Mononuclear cell (primary cell): Measurements from ENCODE around the gene DCAF17. TPM values are rescaled to one million over a fixed set of nuclear protein-coding genes. Genes with fewer than 3 reads are reported as not detected.
"Not testable (repeated sequence)": the region's sequence is repeated elsewhere in the genome, so short reads cannot be mapped to it uniquely, and the experiment has no call there.

ENCODE experiments used
- H3K27me3 ChIP-seq: 2 replicates; pipeline ENCODE4 v1.6.0; 2011; ENCODE audit warnings: low read length, control low read depth; ENCODE audit not compliant: insufficient read depth
- H3K4me1 ChIP-seq: 2 replicates; pipeline ENCODE4 v1.5.1; 2011; ENCODE audit warnings: mild to moderate bottlenecking, low read length, control low read depth; ENCODE audit not compliant: insufficient read depth
- H3K4me3 ChIP-seq: 2 replicates; pipeline ENCODE4 v1.5.1; 2011; ENCODE audit warnings: mild to moderate bottlenecking, low read length, moderate library complexity
- H3K9me3 ChIP-seq: 2 replicates; pipeline ENCODE4 v1.5.1; 2011; ENCODE audit warnings: low read depth, mild to moderate bottlenecking, control low read depth, low read length
- total RNA-seq: library from RNA; depleted of rRNA; stranded (reverse); fragments of >200 nt; gene quantifications from one replicate; pipeline ENCODE4 v1.2.3, GENCODE V29; 2012

The DCAF17 gene
- total RNA-seq, 1 donor: 19.5 TPM

DNA sequence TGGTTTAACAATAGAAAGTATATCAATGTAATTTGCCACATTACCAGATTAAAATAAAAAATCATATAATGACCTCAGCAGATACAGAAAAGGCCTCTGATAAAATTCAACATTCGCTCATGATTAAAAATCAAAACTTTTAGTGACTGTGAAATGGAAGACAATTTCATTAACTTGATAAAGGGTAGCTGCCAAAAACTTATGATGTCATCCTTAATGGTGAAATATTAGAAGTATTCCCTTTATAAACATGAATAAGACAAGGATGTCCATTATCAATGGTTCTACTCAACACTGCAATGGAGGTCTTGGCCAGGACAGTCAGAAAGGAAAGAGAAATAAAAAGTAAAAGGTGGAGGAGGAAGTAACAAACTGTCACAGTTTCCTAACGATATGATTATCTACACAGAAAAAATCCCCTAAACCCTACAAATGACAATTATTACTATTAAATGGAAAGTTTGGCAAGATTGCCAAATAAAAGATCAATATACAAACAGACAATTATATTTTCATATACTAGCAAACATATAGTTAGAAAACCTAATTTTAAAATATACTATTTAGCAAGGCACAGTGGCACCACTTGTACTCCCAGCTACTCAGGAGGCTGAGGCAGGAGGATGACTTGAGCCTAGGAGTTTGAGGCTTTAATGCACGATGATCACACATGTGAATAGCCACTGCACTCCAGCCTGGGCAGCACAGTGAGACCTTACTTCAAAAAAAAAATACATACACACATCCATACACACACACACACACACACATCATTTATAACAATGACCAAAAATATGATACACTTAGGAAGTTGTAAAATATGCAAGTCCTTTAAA is 13.1 kb upstream of the DCAF17 start:
- Histone ChIP-seq H3K4me3 (no peak overlapping the region), H3K4me1 (peaks cover 4% of the 10 kb centered on the region), H3K27me3 (no peaks in the 10 kb centered on the region), H3K9me3 (peaks cover 17% of the 10 kb centered on the region)

GRCh38 chr2:171422710-171423495 is 11.1 kb upstream of the DCAF17 start:
- not testable (repeated sequence) for H3K4me1 ChIP-seq, H3K27me3 ChIP-seq, H3K4me3 ChIP-seq
- H3K9me3 ChIP-seq: peaks cover 17% of the 10 kb centered on the region

DNA sequence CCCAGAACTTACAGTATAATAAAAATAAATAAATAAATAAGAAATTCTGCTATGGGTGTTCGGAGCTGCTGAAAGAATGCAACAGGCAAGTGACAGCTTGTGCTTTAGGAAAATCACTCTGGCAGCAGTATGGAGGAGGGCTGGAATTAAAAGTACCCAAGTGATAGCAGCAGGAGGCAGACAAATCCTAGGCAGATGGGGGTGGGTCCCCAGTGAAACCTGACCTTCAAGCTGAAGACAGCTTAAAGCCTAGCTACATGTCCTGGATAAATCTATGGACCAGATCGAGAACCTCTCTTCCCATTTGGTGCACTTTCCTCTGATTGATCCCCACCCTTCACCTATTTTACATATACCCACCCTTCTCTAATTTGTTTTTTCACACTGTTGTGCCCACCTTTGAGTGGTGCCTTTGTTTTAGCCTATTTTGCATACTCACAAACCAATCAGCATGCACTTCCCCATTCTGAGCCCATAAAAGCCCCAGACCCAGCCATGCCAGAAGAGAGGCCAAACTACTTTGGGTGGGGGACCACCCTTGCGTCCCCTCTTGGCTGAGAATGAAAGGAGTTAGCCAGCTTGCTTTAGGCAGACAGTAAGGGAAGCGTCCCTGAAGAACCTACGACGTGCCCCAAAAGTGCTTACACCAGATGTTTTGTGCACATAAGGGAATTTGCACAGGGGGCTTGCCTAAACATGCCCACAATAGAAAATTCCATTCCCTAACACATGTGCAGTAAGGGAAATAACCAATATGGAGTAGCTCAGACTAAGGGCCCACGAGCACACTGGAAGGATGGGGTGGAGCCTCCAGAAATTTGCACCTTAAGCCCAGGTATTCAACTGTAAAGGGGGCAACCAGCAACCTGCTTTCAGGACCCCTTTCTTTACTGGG is 3.3 kb upstream of the DCAF17 start:
- Histone ChIP-seq H3K4me1 (peaks cover 15% of the 10 kb centered on the region), H3K27me3 (no peaks in the 10 kb centered on the region), H3K4me3 (no peak overlapping the region), H3K9me3 (no peaks in the 10 kb centered on the region)

- H3K27me3 ChIP-seq: no peaks in the 10 kb centered on the region
- H3K4me3 ChIP-seq: no peak overlapping the region
- no peaks in the 10 kb centered on the region for H3K9me3 ChIP-seq
- H3K4me1 ChIP-seq: peaks cover 15% of the 10 kb centered on the region
These were observed 2.3 kb upstream of the DCAF17 start for GRCh38 chr2:171431677-171432167.

DNA sequence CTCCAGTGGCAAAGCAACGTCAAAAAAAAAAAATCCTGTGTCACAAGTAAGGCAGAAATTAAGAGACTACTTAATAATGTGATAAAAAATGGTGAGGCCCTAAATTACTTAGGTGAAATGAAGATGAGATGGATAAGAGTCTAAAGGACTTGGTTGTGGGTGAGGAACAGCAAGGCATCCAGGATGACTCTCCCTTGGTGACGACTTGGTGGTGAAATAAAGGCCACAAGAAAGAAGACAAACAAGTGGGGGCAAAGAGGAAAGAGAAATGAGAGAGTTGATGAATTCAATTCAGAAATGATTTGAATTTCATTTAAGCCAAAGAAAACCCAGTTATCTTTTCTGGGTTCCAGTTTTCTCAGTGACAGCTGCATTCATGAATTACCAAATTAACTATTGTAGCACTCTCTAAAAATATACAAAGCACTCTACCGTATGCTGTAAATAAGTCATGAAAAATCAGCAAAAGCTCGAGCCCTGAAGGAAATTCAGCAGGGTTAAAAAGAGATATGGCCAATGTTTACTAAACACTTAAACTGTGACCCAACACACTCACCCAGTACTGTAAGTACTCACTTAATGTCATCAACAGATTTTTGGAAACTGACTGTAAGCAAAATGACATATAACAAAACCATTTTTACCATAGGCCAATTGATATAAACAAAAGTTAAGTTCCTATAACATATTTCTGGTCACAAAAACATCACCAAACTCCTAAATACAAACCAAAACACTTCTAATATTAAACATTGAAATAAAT is 1.6 kb upstream of the DCAF17 start:
- Histone ChIP-seq H3K9me3 (no peaks in the 10 kb centered on the region), H3K4me1 (peaks cover 15% of the 10 kb centered on the region), H3K4me3 (no peak overlapping the region), H3K27me3 (no peaks in the 10 kb centered on the region)

DNA sequence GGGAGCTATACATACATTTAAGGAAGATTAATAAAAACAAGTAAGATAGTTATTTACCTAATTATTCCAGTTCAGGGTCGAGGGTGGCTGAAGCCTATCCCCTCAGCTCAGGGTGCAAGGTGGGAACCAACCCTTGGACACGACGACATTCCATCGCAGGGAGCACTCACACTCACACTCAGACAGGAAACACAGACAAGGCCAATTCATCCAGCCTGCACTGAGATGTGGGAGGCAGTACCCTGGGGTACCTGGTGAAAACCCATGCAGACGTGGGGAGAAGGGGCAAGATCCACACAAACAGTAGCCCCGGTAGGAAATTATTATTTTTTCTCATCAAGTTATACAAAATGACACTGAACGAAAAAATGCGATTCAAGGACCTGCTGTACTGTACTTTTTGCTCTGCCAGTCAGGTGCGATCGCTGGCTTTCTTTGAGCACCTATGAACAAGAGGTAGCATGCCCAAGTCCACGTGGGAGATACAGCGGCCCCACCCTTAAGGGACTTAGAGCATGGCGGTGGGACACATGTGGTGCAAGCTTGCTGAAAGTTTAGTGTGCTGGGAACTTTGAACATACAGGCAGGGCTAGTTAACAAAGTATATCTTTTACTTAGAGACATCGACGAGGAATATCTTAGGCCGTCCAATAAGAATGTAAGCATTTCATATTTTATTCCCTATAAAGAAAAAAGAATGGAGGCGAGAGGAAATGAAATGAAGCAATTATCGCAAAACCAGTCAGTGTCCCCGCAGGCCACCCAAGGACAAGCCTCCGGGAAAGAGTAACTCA is 860 bp upstream of the DCAF17 start:
- Histone ChIP-seq H3K27me3 (no peaks in the 10 kb centered on the region), H3K9me3 (no peaks in the 10 kb centered on the region), H3K4me3 (peak overlapping the region; percentile 75), H3K4me1 (peaks cover 15% of the 10 kb centered on the region)

- H3K4me3 ChIP-seq: peak within 1 kb of the TSS; percentile 75
- no peaks in the 10 kb centered on the region for H3K9me3 ChIP-seq
- no peaks in the 10 kb centered on the region for H3K27me3 ChIP-seq
- peaks cover 15% of the 10 kb centered on the region for H3K4me1 ChIP-seq
These were observed 338 bp upstream of the DCAF17 start, which contains the start of gene METTL8 for GRCh38 chr2:171433763-171434012. METTL8 (minus strand) TSS chr2:171433990; CDS start chr2:171392185, 41,805 bp downstream.

GRCh38 chr2:171436307-171436706 is 2.3 kb downstream of the DCAF17 start:
- no peaks in the 10 kb centered on the region for H3K9me3 ChIP-seq
- H3K27me3 ChIP-seq: no peaks in the 10 kb centered on the region
- peaks cover 15% of the 10 kb centered on the region for H3K4me1 ChIP-seq
- H3K4me3 ChIP-seq: no peak overlapping the region

GRCh38 chr2:171441470-171441869 is 7.4 kb downstream of the DCAF17 start:
- Histone ChIP-seq H3K27me3 (no peaks in the 10 kb centered on the region), H3K9me3 (no peaks in the 10 kb centered on the region), H3K4me3 (no peak overlapping the region), H3K4me1 (no peaks in the 10 kb centered on the region)

DNA sequence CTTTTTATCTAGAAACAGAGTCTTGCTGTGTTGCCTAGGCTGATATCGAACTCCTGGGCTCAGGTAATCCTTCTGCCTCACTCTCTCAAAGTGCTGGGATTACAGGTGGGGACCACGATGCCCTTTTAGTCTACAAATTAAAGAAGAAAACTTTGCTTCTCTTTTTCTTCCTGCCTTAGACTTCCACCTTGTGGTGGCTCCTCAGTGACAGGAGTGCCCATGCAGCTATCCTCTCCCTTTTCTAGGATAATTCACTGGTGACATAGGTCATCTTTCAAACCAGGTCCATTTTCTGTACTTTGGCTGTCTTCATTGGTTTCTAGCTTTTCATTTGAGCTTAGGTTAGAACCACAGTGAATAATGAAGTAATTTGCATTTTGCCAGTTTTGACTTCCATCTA is 13.6 kb downstream of the DCAF17 start:
- no peaks in the 10 kb centered on the region for H3K27me3 ChIP-seq
- no peaks in the 10 kb centered on the region for H3K9me3 ChIP-seq
- H3K4me3 ChIP-seq: no peak overlapping the region
- no peaks in the 10 kb centered on the region for H3K4me1 ChIP-seq

- H3K9me3 ChIP-seq: no peaks in the 10 kb centered on the region
- H3K4me1 ChIP-seq: no peaks in the 10 kb centered on the region
- no peaks in the 10 kb centered on the region for H3K27me3 ChIP-seq
These were observed 17.0 kb downstream of the DCAF17 start for GRCh38 chr2:171451074-171451473.

GRCh38 chr2:171452773-171453172 is 18.7 kb downstream of the DCAF17 start:
- Histone ChIP-seq H3K4me1 (no peaks in the 10 kb centered on the region), H3K9me3 (no peaks in the 10 kb centered on the region), H3K27me3 (no peaks in the 10 kb centered on the region), H3K4me3 (no peak overlapping the region)

More at GRCh38 chr2:171451074-171451473, 17.0 kb downstream of the DCAF17 start:
- H3K4me3 ChIP-seq: no peak overlapping the region

DNA sequence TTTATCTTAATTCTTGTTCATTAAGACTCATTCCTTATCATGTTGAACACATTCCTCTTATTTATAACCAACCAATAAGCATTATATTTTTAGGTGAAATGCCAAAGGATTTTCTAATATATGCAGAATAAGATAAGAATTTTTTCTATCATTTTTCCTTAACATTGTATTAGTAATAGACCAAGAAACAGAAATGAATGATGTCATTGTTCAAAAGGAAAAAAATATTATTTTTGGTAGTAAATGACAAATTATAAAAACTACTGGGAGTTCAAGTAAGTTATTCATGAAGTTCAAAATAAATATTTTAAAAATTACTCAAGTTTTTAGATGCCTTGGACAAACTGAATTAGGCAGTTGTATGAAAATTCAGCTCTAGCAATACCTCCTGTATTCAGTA is 25.5 kb downstream of the DCAF17 start:
- H3K4me1 ChIP-seq: no peaks in the 10 kb centered on the region
- no peak overlapping the region for H3K4me3 ChIP-seq
- H3K9me3 ChIP-seq: no peaks in the 10 kb centered on the region
- H3K27me3 ChIP-seq: no peaks in the 10 kb centered on the region

DNA sequence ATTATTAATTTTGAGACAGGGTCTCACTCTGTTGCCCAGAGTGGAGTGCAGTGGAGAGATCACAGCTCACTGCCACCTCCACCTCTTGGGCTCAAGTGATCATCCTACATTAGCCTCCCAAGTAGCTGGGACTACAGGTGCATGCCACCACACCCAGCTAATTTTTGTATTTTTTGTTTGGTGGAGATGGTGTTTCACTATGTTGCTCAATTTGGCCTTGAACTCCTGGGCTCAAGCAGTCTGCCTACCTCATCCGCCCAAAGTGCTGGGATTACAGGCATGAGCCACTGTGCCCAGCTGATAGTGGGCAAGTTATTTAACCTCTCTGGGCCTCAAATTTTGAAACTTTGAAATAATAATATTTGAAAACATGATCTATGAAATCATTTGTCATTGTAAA is 26.5 kb downstream of the DCAF17 start:
- H3K27me3 ChIP-seq: no peaks in the 10 kb centered on the region
- no peaks in the 10 kb centered on the region for H3K9me3 ChIP-seq
- no peak overlapping the region for H3K4me3 ChIP-seq
- no peaks in the 10 kb centered on the region for H3K4me1 ChIP-seq
